Transverse colon (tissue), 4 donors: ENCODE measurements around the gene CTPS1.

ENCODE experiments used
- CTCF ChIP-seq, 5 experiments: fragments of 200-600 bp in 3 of 5; fragments of 450-650 bp in 2 of 5; sonication (generic) in 3 of 5; IDR thresholded peaks; 1 replicate in 2 of 5; 2 replicates in 3 of 5; pipeline ENCODE4 v1.5.1; 2016 to 2017; ENCODE audit warnings: antibody characterized with exemption in 5 of 5, inconsistent platforms in 3 of 5, mild to moderate bottlenecking in 2 of 5, moderate library complexity in 1 of 5
- EP300 ChIP-seq: sonication (generic); formaldehyde crosslinking; IDR thresholded peaks from one replicate; pipeline ENCODE4 v1.6.1; 2017; ENCODE audit warnings: antibody characterized with exemption, low read depth
- POLR2A ChIP-seq: fragments of 450-650 bp; IDR thresholded peaks from one replicate; pipeline ENCODE4 v1.6.1; 2016; ENCODE audit warnings: antibody characterized with exemption, mild to moderate bottlenecking, moderate library complexity
- POLR2AphosphoS5 ChIP-seq, 3 donors: sonication (generic); formaldehyde crosslinking; IDR thresholded peaks; one replicate each; pipeline ENCODE4 v1.6.1; 2016; ENCODE audit warnings: antibody characterized with exemption in 3 of 3

- TF ChIP-seq CTCF (IDR thresholded peaks at IDR 0.05), result no peak
- TF ChIP-seq POLR2A, result no peak
- TF ChIP-seq EP300, result no peak
- no peak for TF ChIP-seq POLR2AphosphoS5 (IDR thresholded peaks at IDR 0.05)
These were observed 9.6 kb downstream of the CTPS1 start for GRCh38 chr1:40989066-40989465.
